PC-3 (cell line): Measurements from ENCODE around the gene SIX2. TPM values are rescaled to one million over a fixed set of nuclear protein-coding genes. Genes with fewer than 3 reads are reported as not detected.

Experiments
- ATAC-seq: fragments of 200-7000 bp; cut with Tn5 transposase; 2 replicates; pipeline ENCODE4 v1.9.1; 2020; ENCODE audit warnings: mild to moderate bottlenecking, moderate library complexity
- BruUV-seq: library from RNA; stranded (reverse); fragments of 400-500 nt; replicated peaks from 2 replicates; lab custom pipeline; 2021; lab: Mats Ljungman, UMichigan
- CTCF ChIA-PET: fragments of 300-600 bp; sonication (Branson Sonifier 250); formaldehyde crosslinking; loops from one replicate; lab custom pipeline; 2022; ENCODE audit warnings: antibody characterized with exemption; lab: Charles Lee
- POLR2A ChIA-PET: fragments of 300-600 bp; sonication (Branson Sonifier 250); formaldehyde crosslinking; loops from one replicate; lab custom pipeline; 2022; ENCODE audit warnings: antibody characterized with exemption; ENCODE audit not compliant: unreplicated experiment; lab: Charles Lee
- DNase-seq: peaks from one replicate; pipeline ENCODE4 v3.0.0-alpha.2; 2015
- H2AFZ ChIP-seq: fragments of 300-600 bp; sonication (generic); 2 replicates; pipeline ENCODE4 v1.6.0; 2016; ENCODE audit warnings: antibody characterized with exemption, low read length
- H3F3A ChIP-seq: fragments of 300-600 bp; sonication (generic); one replicate; pipeline ENCODE4 v1.6.0; 2017; ENCODE audit warnings: antibody characterized with exemption, low read length, control low read depth, mild to moderate bottlenecking; ENCODE audit not compliant: unreplicated experiment
- H3K27ac ChIP-seq: fragments of 300-600 bp; sonication (generic); 2 replicates; pipeline ENCODE4 v1.5.1; 2016; ENCODE audit warnings: mild to moderate bottlenecking, low read length
- H3K27me3 ChIP-seq: fragments of 300-600 bp; sonication (generic); 2 replicates; pipeline ENCODE4 v1.6.1; 2016; ENCODE audit warnings: low read length, mixed read lengths
- H3K36me3 ChIP-seq: fragments of 300-600 bp; sonication (generic); 2 replicates; pipeline ENCODE4 v1.6.1; 2016; ENCODE audit warnings: low read depth, mixed run types, low read length, mixed read lengths
- H3K4me1 ChIP-seq: fragments of 300-600 bp; sonication (generic); 2 replicates; pipeline ENCODE4 v1.5.1; 2016; ENCODE audit warnings: low read length; ENCODE audit not compliant: insufficient read depth
- H3K4me2 ChIP-seq: fragments of 300-600 bp; sonication (generic); 2 replicates; pipeline ENCODE4 v1.6.0; 2016; ENCODE audit warnings: low read length
- H3K4me3 ChIP-seq: fragments of 300-600 bp; sonication (generic); 2 replicates; pipeline ENCODE4 v1.5.1; 2016; ENCODE audit warnings: mild to moderate bottlenecking, low read length, mixed read lengths
- H3K79me2 ChIP-seq: fragments of 300-600 bp; sonication (generic); 2 replicates; pipeline ENCODE4 v1.6.1; 2017; ENCODE audit warnings: low read length, mixed read lengths
- H3K9ac ChIP-seq: fragments of 300-600 bp; sonication (generic); 2 replicates; pipeline ENCODE4 v1.6.0; 2016; ENCODE audit warnings: mild to moderate bottlenecking, low read length
- H3K9me2 ChIP-seq: fragments of 300-600 bp; sonication (generic); replicated peaks from 2 replicates; pipeline ENCODE4 v1.6.1; 2016; ENCODE audit warnings: mixed run types, low read length, mixed read lengths
- H3K9me3 ChIP-seq: fragments of 300-600 bp; sonication (generic); 2 replicates; pipeline ENCODE4 v1.6.1; 2016; ENCODE audit warnings: low read length, mixed read lengths
- H4K20me1 ChIP-seq: fragments of 300-600 bp; sonication (generic); 2 replicates; pipeline ENCODE4 v1.6.1; 2016; ENCODE audit warnings: low read length, mixed read lengths
- CTCF ChIP-seq: fragments of 300-600 bp; sonication (generic); conservative IDR thresholded peaks from 2 replicates; pipeline ENCODE4 v1.5.1; 2017; ENCODE audit warnings: antibody characterized with exemption, low read depth, mild to moderate bottlenecking, low read length
- EZH2 ChIP-seq: fragments of 300-600 bp; sonication (generic); IDR thresholded peaks from one replicate; pipeline ENCODE4 v1.6.1; 2017; ENCODE audit warnings: antibody characterized with exemption, mild to moderate bottlenecking, low read length; ENCODE audit not compliant: unreplicated experiment
- EZH2phosphoT487 ChIP-seq: fragments of 300-600 bp; sonication (generic); IDR thresholded peaks from 2 replicates; pipeline ENCODE4 v1.6.1; 2018; ENCODE audit warnings: mild to moderate bottlenecking, antibody characterized with exemption, low read length, borderline replicate concordance
- intact Hi-C: fragments of 100-400 bp; cut with micrococcal nuclease; formaldehyde crosslinking; loops from 2 replicates; pipeline ENCODE4 v1.9.0; 2023
- total RNA-seq: library from RNA; depleted of rRNA; stranded (reverse); fragments of >200 nt; gene quantifications from 2 replicates; pipeline ENCODE4 v1.2.3, GENCODE V29; 2014

Gene SIX2
- total RNA-seq, 1 experiment from 2014 or later, result 27.9 TPM

- POLR2A ChIA-PET, result no interaction called here
- TF ChIP-seq CTCF, result no peak
- no peak for TF ChIP-seq EZH2
- no peak for TF ChIP-seq EZH2phosphoT487
Measured at GRCh38 chr2:45010702-45011012, 1.4 kb upstream of the SIX2 start.

GRCh38 chr2:45009928-45010701 is 863 bp upstream of the SIX2 start:
- no peak for TF ChIP-seq EZH2
- ATAC-seq (peak; percentile 55), DNase-seq (peak; percentile 75)
- Histone ChIP-seq H3K36me3 (no peaks in the 10 kb centered on the region), H3K9me2 (no peaks in the 10 kb centered on the region), H3F3A (no peaks in the 10 kb centered on the region), H3K27ac (peak overlapping the region; percentile 64), H3K4me2 (peak overlapping the region; percentile 95), H3K9ac (peak overlapping the region; percentile 68), H3K9me3 (no peaks in the 10 kb centered on the region), H3K79me2 (peaks cover 36% of the 10 kb centered on the region), H2AFZ (peak overlapping the region; percentile 90), H3K27me3 (no peaks in the 10 kb centered on the region), H4K20me1 (peaks cover 25% of the 10 kb centered on the region), H3K4me3 (peak overlapping the region; percentile 74), H3K4me1 (peaks cover 26% of the 10 kb centered on the region)
- intact Hi-C loops, result loop anchor here (2.0 kb wide), 1 partner anchor 929 kb away; no protein-coding TSS in a partner anchor
- POLR2A ChIA-PET, result no interaction called here
- TSS peak; percentile 83 for BruUV-seq
- CTCF ChIA-PET, result interaction anchor here (0.6 kb wide), 1 partner anchor 568 kb away, joined by 3 read pairs; no protein-coding TSS in a partner anchor

More at GRCh38 chr2:45010702-45011012, 1.4 kb upstream of the SIX2 start:
- Histone ChIP-seq H3K4me1 (peaks cover 26% of the 10 kb centered on the region), H3K9me3 (no peaks in the 10 kb centered on the region), H3K9me2 (no peaks in the 10 kb centered on the region), H3F3A (no peaks in the 10 kb centered on the region), H4K20me1 (peaks cover 25% of the 10 kb centered on the region), H3K27ac (peak overlapping the region; percentile 64; the same call in 1 of the 2 replicates), H3K9ac (peak overlapping the region; percentile 68), H2AFZ (peak overlapping the region; percentile 90), H3K4me2 (peak overlapping the region; percentile 95), H3K79me2 (peaks cover 33% of the 10 kb centered on the region), H3K4me3 (peak overlapping the region; percentile 74), H3K27me3 (no peaks in the 10 kb centered on the region), H3K36me3 (no peaks in the 10 kb centered on the region)
- BruUV-seq, result no TSS peak
- intact Hi-C loops, result no loop called here
- no peak for ATAC-seq
- CTCF ChIA-PET, result interaction anchor here (0.6 kb wide), 1 partner anchor 153 kb away, joined by 3 read pairs; no protein-coding TSS in a partner anchor
- DNase-seq, result no peak

DNA sequence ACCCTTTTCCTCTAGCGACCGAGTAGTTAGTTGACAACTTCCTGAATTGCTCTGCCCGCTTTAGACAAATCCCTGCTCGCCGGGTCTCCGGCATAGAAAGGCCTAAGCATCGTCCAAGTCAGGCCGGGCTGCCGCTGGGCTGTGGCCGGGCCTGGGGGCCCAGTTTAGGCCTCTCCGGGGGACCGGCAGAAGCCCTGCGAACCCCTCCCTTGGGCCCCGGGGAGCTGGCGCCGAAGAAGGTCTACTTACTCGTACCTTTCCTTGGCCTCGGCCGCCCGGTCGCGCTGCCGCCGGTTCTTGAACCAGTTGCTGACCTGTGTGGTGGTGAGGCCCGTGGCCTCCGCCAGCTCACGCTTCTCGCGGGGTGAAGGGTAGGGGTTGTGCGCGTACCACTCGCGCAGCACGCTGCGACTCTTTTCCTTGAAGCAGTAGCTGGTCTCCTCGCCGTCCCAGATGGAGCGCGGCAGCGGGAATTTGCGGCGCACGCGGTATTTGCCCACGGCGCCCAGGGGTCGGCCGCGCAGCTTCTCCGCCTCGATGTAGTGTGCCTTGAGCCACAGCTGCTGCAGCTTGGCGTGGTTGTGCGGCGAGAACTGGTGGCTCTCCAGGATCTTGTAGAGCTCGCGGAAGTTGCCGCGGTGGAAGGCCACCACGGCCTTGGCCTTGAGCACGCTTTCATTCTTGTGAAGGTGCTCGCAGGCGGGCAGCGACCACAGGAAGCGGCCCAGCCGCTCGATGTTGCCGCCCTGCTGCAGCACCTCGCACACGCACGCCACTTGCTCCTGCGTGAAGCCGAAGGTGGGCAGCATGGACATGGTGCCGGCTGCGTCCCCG is 739 bp downstream of the SIX2 start:
- TF ChIP-seq EZH2 (no peak), CTCF (no peak), EZH2phosphoT487 (no peak)
- peak; percentile 28 for DNase-seq
- Histone ChIP-seq H3K4me2 (peak overlapping the region; percentile 95), H3F3A (no peaks in the 10 kb centered on the region), H3K79me2 (peaks cover 36% of the 10 kb centered on the region), H2AFZ (peak overlapping the region; percentile 40; the same call in 1 of the 2 replicates), H4K20me1 (peaks cover 25% of the 10 kb centered on the region), H3K9me3 (no peaks in the 10 kb centered on the region), H3K9me2 (no peaks in the 10 kb centered on the region), H3K27ac (0 out of 2 replicates have a peak overlapping the region, but pooled peaks have one; percentile 9), H3K9ac (peak overlapping the region; percentile 59), H3K4me3 (peak overlapping the region; percentile 74), H3K4me1 (peaks cover 26% of the 10 kb centered on the region), H3K27me3 (no peaks in the 10 kb centered on the region), H3K36me3 (no peaks in the 10 kb centered on the region)
- ChIA-PET POLR2A (interaction anchor here (0.6 kb wide), 2 partner anchors 161 to 271 kb away, joined by 3 to 4 read pairs; no protein-coding TSS in a partner anchor), CTCF (interaction anchor here (0.6 kb wide), 1 partner anchor 16 kb away, joined by 3 read pairs; no protein-coding TSS in a partner anchor)
- ATAC-seq, result no peak
- no TSS peak for BruUV-seq
- intact Hi-C loops, result loop anchor here (2.0 kb wide), 1 partner anchor 930 kb away; no protein-coding TSS in a partner anchor
